Cerebellar cortex (tissue), 1 donor: ENCODE data around the gene SVOP.
"Not testable (repeated sequence)": the region's sequence is repeated elsewhere in the genome, so short reads cannot be mapped to it uniquely, and the experiment has no call there.

Source experiments
- DNase-seq: peaks from one replicate; pipeline ENCODE4 v3.0.0-alpha.2; 2015; ENCODE audit warnings: low spot score

Gene SVOP

GRCh38 chr12:108888031-108888430 lies 132.8 kb downstream of the SVOP start:
- DNase-seq, result no peak

GRCh38 chr12:108886873-108887629 lies 133.8 kb downstream of the SVOP start:
- DNase-seq, result peak; percentile 17

GRCh38 chr12:108884116-108885012 lies 136.5 kb downstream of the SVOP start:
- peak; percentile 49 for DNase-seq

- peak; percentile 41 for DNase-seq
These were observed 138.9 kb downstream of the SVOP start for GRCh38 chr12:108881953-108882352.

GRCh38 chr12:108879615-108880254 lies 141.1 kb downstream of the SVOP start, which contains the start of gene DAO:
DAO (plus strand) TSS chr12:108880092; CDS start chr12:108885007, 4,915 bp downstream.
- peak; percentile 39 for DNase-seq

- DNase-seq, result no peak
These were observed 144.3 kb downstream of the SVOP start for GRCh38 chr12:108876550-108876949.

- DNase-seq, result no peak
These were observed 145.0 kb downstream of the SVOP start for GRCh38 chr12:108875682-108876361.

- no peak for DNase-seq
These were observed 145.6 kb downstream of the SVOP start for GRCh38 chr12:108875280-108875679.

GRCh38 chr12:108868781-108869180 lies 152.1 kb downstream of the SVOP start:
- no peak for DNase-seq

- not testable (repeated sequence) for DNase-seq
These were observed 154.8 kb downstream of the SVOP start for GRCh38 chr12:108866083-108866482.

- DNase-seq, result no peak
These were observed 155.7 kb downstream of the SVOP start for GRCh38 chr12:108865169-108865568.

- DNase-seq, result no peak
These were observed 158.3 kb downstream of the SVOP start for GRCh38 chr12:108862588-108862959.

- DNase-seq, result no peak
These were observed 158.8 kb downstream of the SVOP start for GRCh38 chr12:108861878-108862587.

- no peak for DNase-seq
These were observed 160.4 kb downstream of the SVOP start for GRCh38 chr12:108860443-108860842.

- no peak for DNase-seq
These were observed 161.0 kb downstream of the SVOP start for GRCh38 chr12:108859923-108860291.

- not testable (repeated sequence) for DNase-seq
These were observed 161.5 kb downstream of the SVOP start for GRCh38 chr12:108859141-108859922.

GRCh38 chr12:108858311-108859074 lies 162.4 kb downstream of the SVOP start:
- DNase-seq, result peak; percentile 59
